ENCODE results near the gene DRAXIN. TPM values are rescaled to one million over a fixed set of nuclear protein-coding genes. Genes with fewer than 3 reads are reported as not detected.

Gene DRAXIN
- polyA plus RNA-seq, 3 donors, result 0.80 to 1.3 (median 0.89) TPM

DNA sequence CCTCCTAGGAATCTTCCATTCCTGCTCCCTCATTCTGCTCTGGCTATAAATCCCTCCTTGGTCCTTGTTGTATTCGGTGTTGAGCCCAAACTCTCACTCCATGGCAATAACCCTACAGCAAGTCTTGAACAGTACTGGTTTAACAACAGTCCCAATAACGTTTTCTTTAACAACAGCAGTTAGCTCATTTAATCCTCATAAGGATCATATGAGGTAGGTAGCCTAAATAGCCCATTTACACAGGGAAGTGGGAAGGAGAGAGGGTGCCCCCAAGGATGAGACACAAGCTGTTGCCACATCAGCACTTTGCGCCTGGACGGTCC is 44.0 kb downstream of the DRAXIN start:
- DNase-seq (ENCODE audit: low read depth in 3 of 3, low spot score in 2 of 3), result no peak

DNA sequence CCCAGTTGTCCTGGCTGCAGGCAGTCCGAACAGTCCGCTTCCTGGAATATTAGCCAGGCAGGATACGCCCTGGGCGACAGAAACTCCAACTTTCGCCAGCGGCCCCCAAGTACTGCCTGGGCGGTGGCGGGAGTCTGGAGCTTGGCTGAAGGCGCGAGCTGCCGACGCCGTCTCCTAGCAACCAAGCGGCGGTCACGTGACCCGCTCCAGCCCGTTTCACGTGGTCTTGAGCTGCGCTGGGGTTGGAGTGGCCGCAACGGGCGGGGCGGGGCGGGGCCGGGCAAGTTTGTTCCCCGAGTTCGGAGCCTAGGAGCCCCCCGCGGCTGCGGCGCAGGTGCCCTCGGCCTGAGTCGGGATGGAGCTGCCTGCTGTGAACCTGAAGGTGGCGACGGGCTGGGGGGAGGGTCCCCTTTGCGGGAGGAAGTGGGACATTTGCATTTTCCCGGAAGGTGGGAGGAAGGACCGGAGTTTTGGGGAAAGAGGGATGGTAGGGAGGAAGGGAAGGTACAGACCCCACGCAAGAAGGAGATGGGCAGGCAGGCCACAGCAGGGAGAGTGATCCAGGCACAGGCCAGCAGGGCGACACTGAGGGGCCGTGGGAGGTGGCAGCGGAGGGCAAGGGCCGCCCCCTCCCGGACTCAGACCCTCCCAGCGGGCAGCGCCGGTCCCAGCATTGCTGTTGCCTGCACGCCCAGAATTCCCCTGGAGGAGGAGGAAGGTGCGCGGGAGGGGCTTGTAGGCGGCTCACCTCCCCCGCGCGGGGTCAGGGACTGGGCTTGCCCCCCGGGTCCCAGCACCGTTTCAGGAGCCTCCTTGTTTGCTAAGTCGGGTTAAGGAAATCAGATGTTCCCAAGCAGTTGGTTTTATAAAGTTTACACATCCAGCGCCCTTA is 44.6 kb downstream of the DRAXIN start, which contains the start of gene AGTRAP:
TSS of gene AGTRAP (plus strand) at position 283 of the 892 bp plus-strand sequence. CDS start at position 356, 73 bp downstream.
- peak in 2 of 3 donors; percentile 82 to 87 for DNase-seq (ENCODE audit: low read depth in 3 of 3, low spot score in 2 of 3)

DNA sequence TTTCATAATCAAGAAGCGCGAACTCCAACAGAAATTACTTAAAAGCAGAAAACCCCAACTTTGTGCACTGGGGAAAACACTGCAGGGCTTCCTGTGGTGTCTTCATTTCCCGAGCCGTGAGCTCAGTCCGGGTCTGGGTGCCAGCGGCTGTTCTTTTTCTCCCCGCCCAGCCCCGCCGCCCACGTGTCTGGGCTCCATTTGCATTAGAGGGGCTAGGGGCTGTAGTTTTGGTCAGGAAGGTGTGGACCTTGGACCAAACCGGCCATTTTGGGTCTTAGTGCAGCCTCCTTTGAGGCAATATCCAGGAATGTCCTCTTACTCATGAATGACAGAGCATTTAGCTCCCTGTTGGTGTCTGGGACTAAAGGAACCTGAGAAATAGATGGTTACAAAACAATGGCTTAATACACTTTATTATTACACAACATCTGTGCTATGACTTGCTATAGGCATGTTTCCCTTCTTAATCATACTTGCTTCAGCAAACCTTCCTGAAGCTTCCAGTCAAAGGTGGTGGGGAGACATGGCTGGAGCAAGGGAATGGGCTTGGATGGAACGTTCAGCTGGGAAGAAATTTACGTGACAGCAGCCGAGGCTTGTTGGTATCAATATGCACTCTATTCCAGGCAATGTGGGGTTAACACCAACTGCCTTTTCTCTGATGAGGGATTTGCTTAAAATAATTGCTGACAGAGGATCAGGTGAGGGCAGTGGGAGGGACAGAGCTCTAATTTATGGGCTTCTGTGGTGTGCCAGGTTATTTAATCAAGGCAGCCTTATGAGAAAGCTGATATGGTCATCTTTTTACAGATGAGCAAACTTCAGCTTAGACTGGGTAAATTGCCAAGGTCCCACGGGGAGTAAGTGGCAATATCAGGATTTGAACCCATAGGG is 45.5 kb downstream of the DRAXIN start:
- DNase-seq (ENCODE audit: low read depth in 3 of 3, low spot score in 2 of 3), result no peak

DNA sequence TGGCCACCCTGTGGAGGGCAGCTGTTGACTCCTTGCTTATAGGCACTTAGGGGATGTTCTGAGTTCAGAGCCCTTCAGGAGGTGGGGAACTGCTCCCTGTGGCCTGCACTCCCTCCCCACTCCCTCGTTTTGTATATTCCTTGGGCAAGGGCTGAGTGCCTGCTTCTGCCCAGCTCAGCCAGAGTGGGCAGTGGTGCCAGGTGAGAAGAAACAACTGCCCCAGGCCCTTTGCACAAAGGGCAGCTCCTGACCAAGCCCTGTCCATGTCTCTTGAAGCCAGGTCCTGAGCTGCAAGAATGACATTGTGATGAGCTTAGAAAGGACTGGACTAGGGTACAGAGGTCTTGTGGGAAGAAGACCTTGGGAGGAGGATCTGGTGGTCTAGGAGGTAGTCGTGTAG is 46.6 kb downstream of the DRAXIN start:
- no peak for DNase-seq (ENCODE audit: low read depth in 3 of 3, low spot score in 2 of 3)

DNA sequence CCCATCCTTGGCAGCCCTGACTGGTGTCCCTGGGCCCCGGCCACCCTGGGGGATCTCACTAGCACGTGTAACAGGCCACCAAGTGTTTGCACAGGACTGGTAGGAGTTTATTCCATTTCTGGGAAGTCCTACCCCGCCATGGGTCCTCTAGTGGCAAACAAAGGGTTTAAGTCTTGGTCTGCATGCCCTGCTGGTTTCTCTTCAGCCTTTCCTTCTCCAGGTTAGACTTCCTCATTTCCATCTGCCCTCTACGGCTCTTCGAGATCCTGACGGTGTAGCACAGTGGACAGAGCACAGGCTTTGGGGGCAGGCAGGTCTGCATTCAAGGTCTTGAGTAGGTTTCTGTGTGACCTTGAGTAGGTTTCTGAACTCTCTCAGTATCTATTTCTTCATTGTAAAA is 47.3 kb downstream of the DRAXIN start:
- DNase-seq (ENCODE audit: low read depth in 3 of 3, low spot score in 2 of 3), result no peak

DNA sequence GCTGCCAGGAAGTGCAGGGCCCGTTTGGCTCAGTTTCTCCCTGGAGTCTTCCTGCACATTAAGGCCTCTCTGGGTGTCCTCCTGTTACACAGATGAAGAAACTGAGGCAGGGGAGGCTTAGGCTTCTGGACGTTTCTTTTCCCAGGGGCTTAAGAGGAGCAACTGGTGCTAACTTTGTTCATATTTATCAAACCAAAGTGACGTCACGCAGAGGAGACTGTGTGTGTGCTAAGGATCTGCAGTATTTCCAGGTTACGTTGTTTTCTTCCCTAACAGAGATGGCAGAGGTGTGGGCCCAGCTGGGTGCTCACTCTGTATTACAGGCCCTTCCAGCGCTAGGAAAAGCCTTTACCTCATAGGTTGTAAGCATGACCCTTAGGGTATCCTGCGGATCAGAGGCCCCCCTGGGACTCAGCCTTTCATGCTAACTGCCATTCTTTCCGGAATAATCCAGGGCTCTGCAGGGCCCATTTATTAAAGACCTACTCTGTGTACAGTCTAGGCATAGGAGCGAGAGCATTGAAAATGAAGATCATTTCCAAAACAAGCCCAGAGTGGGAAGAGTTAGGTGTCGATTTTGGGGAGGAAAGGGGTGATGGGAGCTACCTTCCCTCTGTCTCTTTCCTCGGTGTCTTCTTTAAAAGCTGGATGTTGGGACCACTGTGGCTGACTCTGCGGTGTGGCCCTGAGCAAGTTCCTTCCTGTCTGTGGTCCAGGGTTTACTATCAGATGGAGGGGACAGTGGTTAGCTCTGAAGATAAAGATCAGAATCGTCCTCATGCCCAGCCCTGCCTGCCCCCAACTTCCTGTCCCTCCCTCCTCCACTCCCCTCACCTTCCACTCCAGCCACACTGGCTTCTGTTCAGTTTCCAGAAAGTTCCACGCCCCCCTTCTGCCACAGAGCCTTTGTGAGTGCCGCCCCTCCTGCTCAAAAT is 49.0 kb downstream of the DRAXIN start:
- DNase-seq (ENCODE audit: low read depth in 3 of 3, low spot score in 2 of 3), result no peak

DNA sequence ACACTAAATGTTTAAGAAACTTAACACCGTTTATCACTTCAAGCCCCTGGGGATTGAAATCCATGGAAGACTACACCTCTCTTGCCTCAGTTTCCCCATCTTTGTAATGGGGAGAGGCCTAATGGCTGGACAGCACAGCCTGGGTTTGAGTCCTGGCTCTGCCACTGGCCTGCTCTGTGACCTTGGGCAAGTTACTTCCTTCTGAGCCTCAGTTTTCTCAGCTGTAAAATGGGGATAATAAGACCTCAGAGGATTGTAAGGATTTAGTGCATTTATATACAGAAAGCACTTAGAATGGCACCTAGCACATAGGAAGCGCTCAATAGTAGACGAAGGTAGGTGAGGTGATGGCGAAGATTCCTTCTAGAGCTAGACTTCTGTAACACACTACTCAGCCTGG is 50.0 kb downstream of the DRAXIN start:
- DNase-seq (ENCODE audit: low read depth in 3 of 3, low spot score in 2 of 3), result no peak

DNA sequence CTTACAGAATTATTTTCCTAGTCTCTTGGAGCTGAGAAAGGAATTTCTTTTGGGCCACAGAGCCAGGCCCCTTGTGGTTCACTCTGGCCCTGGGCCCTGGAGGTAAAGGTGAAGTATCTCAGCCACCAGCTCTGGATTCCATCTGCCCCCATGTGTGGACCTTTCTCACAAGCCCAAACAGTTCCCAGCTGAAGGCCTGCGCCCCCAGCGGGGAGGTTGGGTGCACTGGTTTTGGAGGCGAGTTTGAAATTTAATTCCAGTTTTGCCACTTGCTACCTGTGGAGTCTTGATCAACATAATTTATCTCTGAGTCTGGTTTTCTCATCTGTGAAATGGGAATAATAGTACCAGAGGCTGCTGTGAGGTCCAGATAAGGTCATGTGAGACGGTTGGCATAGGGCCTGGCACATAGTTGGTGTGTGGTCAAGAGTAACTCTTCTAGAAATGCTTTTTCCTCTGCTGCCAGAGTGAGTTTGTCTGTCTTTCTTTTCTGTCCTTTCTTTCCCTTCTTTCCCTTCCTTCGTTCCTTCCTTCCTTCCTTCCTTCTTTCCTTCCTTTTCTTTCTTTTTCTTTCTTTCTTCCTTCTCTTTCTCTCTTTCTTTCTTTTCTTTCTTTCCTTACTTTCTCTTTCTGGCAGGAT is 50.5 kb downstream of the DRAXIN start:
- DNase-seq (ENCODE audit: low read depth in 3 of 3, low spot score in 2 of 3), result no peak

DNA sequence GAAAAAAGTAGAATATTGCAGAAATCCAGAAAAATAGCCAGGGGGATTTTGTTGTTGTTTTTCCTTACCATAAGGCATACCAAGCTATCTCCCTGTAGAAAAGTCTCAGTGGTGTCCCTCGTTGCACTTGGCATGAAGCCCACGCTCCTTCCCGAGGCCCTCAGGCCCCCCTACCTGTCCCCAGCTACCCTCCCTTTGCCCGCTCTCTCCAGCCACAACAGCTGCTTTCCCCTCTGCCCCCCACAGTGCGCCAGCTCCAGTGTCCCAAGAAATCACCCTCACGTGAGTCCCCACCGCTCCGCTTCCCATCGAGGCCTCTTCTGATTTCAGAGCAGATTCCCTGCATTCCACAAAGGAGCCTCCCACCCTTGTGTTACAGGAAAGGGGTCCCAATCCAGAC is 52.8 kb downstream of the DRAXIN start:
- DNase-seq (ENCODE audit: low read depth in 3 of 3, low spot score in 2 of 3), result no peak

DNA sequence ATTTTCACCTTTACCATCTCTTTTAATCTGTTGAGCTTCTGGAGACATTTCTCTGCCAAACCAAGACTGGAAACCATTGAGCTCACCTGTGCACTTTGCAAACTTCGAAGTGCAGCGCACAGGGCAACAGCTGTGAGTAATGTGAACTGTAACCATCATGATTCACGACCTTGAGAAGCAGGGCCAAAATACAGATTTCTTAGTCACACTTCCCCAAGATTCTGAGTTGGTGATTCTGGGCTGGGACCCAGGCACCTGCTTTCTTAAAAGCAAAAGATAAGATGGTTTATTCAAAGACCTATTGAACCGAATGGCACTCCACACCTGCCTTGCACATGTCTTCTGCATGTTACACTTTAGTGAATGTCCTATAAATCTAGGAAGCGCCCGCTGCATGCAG is 54.6 kb downstream of the DRAXIN start:
- no peak for DNase-seq (ENCODE audit: low read depth in 3 of 3, low spot score in 2 of 3)

DNA sequence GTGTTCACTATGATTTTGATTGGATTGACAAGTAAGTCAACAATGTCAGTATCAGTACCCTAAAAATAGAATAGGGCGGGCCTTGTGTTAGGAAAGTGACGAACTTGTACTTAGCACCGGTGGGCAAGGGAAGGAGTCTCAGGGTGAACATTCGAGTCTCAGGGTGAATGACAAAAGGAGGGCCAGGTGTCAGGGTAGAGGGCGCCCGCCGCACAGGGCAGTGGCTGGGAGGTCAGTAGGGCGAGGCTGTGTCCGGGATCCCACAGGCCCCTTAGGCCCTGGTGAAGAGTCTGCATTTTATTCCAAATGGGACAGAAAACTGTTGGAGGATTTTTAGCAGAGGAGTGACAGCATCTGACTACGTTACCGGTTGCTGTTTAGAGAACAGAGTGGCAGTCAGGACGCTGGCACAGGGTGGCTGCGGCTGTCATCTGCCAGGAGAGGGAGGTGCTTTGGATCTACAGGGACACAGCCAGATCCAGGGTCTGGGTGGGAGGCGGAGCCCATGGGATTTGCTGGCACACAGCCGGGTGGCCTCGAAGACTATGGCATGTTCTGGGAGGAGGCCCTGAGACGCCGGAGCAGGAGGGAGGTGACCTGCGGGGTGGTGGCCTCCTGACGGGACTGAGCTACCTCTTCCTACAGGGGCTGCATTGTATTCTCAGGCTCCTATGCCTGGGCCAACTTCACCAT is 55.4 kb downstream of the DRAXIN start:
- DNase-seq (ENCODE audit: low read depth in 3 of 3, low spot score in 2 of 3), result no peak

DNA sequence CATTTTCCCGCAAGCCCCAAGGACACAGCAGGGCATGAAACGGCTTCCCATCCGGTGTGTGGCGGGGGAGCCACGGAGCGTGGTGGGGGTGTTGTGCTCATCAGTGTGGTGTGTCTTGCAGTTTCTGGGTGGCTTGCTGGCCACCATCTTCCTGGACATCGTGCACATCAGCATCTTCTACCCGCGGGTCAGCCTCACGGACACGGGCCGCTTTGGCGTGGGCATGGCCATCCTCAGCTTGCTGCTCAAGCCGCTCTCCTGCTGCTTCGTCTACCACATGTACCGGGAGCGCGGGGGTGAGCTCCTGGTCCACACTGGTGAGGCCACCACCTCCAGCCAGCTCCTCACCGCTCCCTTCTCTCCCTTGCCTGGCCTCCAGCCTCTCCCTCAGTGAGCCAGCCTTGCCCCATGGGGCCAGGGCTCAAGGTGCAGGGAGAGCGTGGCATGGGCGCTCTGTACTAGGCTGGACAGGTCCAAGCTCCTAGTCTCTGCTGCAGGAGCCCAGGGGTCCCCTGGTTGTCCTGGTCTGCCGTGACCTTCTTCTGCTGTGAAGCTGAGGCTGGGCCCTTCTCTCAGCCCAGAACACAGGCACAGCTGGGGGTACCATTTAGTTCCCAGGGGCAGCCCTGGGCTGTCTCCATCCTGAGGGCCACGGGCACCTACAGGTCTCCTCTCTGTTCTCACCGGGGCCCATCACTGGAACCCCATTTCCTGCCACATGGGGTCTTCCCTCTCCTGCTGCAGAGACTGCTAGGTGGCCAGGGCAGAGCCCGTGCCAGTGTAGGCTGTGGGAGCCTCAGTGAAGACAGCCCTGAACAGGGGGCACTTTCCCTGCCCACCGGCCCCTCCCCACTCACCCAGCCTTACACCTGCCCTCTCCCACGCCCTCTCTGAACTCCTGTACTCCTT is 57.0 kb downstream of the DRAXIN start:
- DNase-seq (ENCODE audit: low read depth in 3 of 3, low spot score in 2 of 3), result no peak

DNA sequence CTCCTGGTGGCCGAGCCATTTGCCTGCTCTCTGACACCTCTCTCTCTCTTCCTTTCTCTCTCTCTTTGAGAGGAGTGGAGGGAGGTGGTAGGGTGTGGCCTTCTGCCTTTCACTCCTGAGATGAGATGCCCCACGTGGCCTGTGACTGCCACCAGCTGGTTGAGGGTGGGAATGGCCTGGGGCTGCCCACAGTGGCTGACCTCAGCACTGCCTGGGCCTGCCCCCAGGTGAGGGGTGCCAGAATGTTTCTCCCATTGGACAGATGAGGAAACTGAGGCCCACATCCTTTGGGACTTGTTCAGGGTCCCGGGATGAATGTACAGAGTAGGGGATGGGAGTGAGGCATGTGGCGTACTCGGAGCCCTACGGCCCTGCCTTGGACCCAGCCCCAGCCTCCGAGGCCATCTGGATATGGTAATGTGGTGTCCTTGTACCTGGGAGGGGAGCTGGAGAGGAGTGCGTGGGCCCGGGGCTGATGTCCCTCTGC is 57.7 kb downstream of the DRAXIN start:
- no peak for DNase-seq (ENCODE audit: low read depth in 3 of 3, low spot score in 2 of 3)

DNA sequence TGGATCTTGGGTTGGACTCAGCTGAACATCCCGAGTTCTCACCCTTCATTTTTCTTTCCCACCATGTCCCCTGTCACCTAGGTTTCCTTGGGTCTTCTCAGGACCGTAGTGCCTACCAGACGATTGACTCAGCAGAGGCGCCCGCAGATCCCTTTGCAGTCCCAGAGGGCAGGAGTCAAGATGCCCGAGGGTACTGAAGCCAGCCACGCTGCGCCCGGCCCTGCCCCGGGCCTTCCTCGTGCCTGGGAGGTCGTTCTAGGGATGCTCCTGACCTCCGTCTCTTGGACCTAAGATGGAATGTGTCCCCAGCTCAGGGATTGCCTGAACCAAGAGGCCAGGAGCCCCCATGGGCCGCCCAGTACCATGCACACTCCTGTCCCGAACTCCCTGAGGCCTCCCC is 58.5 kb downstream of the DRAXIN start:
- DNase-seq (ENCODE audit: low read depth in 3 of 3, low spot score in 2 of 3), result no peak

DNA sequence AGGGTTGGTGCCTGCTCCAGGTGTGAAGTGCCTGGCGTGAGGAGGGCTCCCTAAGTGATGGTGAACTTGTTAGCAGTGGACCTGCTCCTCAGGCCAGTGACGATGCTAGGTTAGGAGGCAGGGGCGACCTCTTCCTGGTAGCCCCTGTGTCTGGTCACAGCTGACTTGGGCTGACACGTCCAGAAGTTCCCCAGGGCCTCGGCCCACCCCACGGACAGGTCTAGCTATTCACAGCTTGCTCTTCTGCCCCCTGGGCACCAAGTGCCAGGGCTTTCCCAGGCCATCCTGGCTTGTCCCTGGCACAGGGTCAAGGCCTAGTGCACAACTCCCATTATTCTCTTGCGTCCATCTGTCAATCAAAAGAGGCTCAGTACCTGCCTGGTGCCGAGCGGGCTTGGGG is 59.6 kb downstream of the DRAXIN start:
- no peak for DNase-seq (ENCODE audit: low read depth in 3 of 3, low spot score in 2 of 3)

DNA sequence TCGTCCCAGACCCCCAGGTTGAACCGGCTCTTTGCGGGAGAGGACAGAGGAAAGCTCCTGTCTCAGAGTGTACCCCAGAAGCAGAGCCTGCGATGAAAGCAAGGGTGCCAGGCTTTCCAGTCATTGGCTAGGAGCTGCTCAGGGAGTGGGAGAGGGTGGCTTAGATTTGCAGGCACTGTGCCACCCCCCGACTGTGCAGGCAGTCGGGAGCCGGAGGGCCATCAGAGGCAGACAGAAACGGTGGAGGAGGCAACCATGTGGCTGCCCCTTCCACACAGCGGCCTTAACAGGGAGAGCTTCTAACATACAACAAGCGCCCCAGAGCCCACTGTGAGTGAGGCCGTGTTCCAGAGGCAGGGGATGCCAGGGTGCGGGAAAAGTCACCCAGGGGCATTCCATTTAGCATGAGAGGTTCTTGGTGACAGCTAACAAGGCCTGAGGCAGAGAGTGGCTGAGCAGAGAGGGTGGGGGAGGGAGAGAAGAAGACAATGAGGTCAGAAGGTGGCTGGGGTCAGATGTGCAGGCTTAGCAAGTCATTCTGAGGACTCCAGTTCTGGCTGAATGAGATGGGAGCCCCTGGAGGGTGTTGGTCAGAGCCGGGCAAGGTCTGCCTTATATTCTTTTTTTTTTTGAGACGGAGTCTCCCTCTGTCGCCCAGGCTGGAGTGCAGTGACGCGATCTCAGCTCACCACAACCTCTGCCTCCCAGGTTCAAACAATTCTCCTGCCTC is 61.0 kb downstream of the DRAXIN start:
- no peak for DNase-seq (ENCODE audit: low read depth in 3 of 3, low spot score in 2 of 3)

DNA sequence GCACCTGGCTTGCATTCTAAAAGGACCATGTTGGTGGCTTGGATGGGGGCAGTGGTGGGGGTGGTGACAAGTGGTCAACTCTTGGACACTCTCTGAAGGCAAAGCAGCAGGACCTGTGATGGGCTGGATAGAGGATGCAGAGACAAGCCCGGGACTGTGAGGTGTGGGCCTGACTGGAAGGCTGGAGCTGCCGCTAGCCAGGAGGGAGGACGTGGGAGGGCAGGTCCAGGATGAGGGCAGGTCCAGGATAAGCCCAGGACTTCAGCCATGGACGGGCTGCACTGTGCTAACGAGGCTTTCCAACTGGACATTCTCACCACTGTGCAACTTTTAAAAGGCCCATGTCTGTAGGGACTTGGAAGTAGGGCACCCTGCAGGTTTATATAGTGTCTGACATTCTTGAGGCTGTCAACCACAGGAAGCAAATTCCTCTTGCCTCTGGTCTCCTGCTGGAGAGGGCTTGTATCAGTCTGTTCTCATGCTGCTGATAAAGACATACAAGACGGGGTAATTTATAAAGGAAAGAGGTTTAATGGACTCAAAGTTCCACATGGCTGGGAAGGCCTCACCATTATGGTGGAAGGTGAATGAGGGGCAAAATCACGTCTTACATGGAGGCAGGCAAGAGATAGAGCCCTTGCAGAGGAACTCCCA is 62.2 kb downstream of the DRAXIN start:
- DNase-seq (ENCODE audit: low read depth in 3 of 3, low spot score in 2 of 3), result no peak

Data from right renal cortex interstitium (tissue), 3 donors.